Measurements from ENCODE around the gene FBLN2.

FBLN2 gene

DNA sequence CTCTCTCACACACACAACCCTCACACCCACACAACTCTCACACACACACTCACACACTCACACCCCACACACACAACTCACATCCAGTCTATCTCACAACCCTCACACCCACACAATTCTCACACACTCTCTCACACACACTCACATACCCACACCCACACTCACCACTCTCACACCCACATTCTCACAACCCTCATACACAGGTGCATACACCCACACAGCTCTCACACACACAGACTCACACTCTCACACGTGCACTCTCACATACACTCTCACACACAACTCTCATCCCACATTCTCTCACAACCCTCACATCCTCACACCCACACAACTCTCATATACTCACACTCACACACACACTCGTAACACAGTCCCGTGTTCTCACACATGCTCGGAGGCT lies 134.4 kb downstream of the FBLN2 start:
- no peak for DNase-seq

DNA sequence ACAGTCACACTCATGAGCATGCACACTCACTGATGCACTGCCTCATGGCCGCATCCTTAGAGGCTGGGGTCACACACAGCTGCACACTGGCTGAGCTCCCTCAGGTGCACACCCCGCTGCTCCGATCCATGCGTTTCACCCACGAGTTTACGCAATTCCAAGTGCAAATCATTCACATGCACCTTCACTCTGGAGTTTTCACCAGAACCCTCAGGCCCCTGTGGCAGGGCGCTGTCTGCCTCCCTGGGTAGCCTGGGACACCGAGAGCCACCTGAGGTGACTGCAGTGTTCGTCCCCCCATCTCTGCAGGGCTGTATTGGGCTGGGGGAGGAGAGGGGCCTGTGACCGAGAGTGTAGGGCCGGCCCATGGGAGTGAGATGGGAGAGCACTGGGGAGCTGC lies 134.8 kb downstream of the FBLN2 start:
- no peak for DNase-seq

DNA sequence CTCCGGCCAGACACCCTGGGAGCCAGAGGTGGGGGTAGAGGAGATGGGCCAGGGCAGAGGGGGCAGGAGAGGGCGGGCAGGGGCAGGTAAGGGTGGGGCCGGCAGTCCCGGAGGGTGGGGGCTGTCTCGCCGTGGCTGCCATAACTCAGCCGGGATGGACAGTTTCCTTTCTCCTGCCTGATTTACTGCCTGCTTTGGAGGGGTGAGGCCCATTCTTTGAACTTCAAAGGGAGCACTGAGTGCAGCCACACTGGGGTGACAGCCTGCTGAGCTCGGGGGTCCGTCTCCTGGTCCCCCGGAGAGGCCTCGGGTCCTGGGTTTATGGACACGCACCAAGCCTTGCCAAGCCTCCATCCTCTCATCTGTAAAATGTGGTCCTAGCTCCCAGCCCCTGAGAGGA lies 135.4 kb downstream of the FBLN2 start:
- no peak for DNase-seq

DNA sequence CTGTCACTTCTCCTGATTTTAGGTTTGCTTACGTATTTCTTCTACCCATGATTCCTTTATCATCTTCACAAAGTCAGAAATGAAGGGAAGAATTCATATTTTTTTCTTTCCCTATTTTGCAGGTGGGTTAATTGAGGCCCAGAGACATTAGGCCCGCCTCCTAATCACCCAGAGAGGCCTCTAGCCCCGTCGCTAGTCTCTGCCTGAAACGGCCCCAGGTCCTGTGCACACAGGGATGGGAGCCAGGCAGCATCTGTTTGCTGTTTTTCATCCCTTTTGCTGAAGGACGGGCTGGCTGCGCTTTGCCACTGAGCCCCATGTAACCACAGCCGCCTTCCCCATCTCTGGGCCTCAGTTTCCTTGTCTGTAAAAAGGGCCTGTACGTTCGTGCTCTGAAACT lies 135.9 kb downstream of the FBLN2 start:
- no peak for DNase-seq

DNA sequence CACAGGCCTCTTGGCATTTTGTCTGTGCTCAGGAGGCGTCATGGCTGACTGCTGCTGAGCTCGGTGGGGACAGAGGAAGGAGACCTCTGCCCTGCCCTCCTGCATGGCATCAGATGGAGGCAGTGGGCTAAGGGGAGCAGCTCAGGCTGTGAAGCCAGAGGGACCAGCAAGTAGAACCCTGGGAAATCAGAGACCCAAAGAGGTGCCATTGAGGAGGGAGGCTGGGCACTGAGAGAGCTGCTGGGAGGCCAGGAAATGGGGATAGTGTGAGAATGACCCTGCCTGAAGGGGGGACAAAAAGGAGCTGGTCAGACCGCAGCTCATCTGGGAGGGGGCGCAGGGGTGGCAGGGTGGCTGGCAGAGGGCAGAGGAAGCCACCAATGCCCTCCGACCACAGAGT lies 136.8 kb downstream of the FBLN2 start:
- DNase-seq = no peak

DNA sequence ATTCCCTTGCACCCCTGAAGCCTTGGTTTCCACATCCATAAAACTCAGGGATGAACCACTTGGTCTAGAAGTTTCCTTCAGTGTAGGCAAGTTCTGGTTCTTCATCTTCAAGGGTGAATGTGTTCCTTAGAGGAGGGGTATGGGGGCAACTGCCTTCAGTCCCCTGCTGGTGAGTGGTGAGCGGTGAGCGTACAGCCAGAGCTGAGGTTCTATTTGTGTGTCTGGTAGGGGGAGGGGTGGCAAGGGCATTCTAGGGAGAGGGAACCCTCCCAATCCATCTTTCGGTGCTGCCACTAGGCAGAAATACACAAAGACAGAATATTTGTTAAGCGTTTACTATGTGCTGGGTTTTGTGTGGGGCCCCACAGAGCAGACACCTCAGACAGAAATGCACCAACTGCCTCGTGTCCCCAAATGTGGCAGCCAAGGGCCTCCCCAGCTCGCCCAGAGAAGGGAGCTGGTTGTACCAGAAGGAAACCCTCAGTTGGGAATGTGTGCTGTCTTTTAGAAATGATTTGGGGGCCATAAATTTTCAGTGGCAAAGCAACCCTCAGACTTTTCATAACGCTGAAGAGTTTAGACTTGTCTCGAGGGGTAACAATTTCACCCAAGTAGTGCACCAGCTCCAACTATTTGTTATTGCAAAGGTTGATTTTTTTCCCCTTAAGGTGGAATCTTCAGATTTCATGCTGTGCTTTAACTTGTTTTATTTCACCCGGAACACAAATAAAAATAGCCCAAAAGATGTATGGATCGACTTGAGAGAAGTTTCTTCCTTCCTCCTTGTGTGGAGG lies 137.6 kb downstream of the FBLN2 start:
- peak in 1 of 51 donors; percentile 49 for DNase-seq

DNA sequence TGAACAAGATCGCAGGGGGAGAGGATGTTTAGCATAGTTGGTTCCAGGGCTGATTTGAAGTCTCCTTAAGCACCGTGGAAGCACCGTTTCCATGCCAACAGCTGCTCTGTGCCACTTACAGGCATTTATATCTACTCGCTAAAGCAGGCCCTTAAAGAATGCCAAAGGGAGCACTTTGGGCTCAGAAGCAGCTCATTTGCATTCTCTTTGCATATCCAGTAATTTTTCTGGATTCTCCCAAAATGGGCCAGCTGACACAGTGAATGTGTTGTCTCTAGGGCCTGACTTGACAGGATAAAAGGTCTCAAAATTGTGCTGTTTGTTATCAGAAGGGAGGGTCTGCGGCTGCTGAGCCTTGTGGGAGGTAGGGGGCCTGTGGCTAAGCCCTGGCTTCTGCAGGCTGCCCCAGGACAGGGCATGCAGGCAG lies 138.6 kb downstream of the FBLN2 start:
- DNase-seq = peak in 31 of 51 donors; percentile 3 to 65 (median 31)
